A549 (cell line): ENCODE measurements around the gene RAB8A. TPM values are rescaled to one million over a fixed set of nuclear protein-coding genes. Genes with fewer than 3 reads are reported as not detected.

Experiments used
- ATAC-seq, 2 experiments: fragments of 200-7000 bp in 1 of 2; fragments of >200 bp in 1 of 2; cut with Nextera tagmentation in 1 of 2; cut with Tn5 transposase in 1 of 2; 3 replicates each; pipeline versions ENCODE4 v1.8.0 to v1.9.1; 2018 to 2020; ENCODE audit warnings: mild to moderate bottlenecking in 1 of 2, moderate library complexity in 1 of 2
- CTCF ChIA-PET: fragments of 300-600 bp; sonication (Branson Sonifier 250); formaldehyde crosslinking; extraction: SDS; loops from one replicate; lab custom pipeline; 2021; ENCODE audit warnings: antibody characterized with exemption, inconsistent platforms; lab: Yijun Ruan, JAX
- POLR2A ChIA-PET: fragments of 350-600 bp; formaldehyde crosslinking; extraction: SDS; loops from one replicate; lab custom pipeline; 2021; ENCODE audit warnings: antibody characterized with exemption, inconsistent platforms; lab: Yijun Ruan, JAX
- DNase-seq, 2 experiments: peaks; one replicate each; pipeline versions ENCODE4 v3.0.0 to v3.0.0-alpha.2; 2011 to 2016; ENCODE audit warnings: low read depth in 1 of 2, low spot score in 1 of 2
- FAIRE-seq: peaks from 2 replicates; lab custom pipeline; 2011; peaks lifted over from hg19 to GRCh38; lab: Jason Lieb, UNC
- H3K27ac ChIP-seq, 2 experiments: fragments of >200 bp; sonication (Bioruptor Twin); formaldehyde crosslinking; 3 replicates each; pipeline ENCODE4 v1.5.1; 2016 to 2017
- H3K4me1 ChIP-seq: fragments of >200 bp; sonication (Bioruptor Twin); formaldehyde crosslinking; 3 replicates; pipeline ENCODE4 v1.6.1; 2016
- H3K4me2 ChIP-seq: fragments of >200 bp; sonication (Bioruptor Twin); formaldehyde crosslinking; 3 replicates; pipeline ENCODE4 v1.6.1; 2016
- H3K4me3 ChIP-seq: fragments of >200 bp; sonication (Bioruptor Twin); formaldehyde crosslinking; 3 replicates; pipeline ENCODE4 v1.5.1; 2016
- H3K9me3 ChIP-seq: fragments of >200 bp; sonication (Bioruptor Twin); formaldehyde crosslinking; 3 replicates; pipeline ENCODE4 v1.6.1; 2016
- MAFK ChIP-seq: fragments of 450-650 bp; IDR thresholded peaks from 2 replicates; pipeline ENCODE4 v1.6.1; 2014; ENCODE audit not compliant: partially characterized antibody
- POLR2AphosphoS2 ChIP-seq: conservative IDR thresholded peaks from 2 replicates; pipeline ENCODE4 v1.6.1; 2012; ENCODE audit warnings: low read length, improper control_type of control experiment, inconsistent platforms
- WGBS: methylation state at CpG from one replicate; pipeline ENCODE4 v1.1.6; 2017; ENCODE audit errors: missing lambda C conversion rate; 5-methylcytosine and 5-hydroxymethylcytosine counted together
- polyA plus RNA-seq, 4 experiments: library from polyadenylated mRNA; depleted of rRNA in 3 of 4; stranded (reverse); fragments of >200 nt; fragmentation: RNase III in 1 of 4; extraction: RNeasy Plus Mini Kit Qiagen cat#74134 plus additional on column Dnase treatment in 1 of 4; gene quantifications; 2 replicates in 3 of 4; 3 replicates in 1 of 4; pipeline ENCODE4 v1.2.3, GENCODE V29; 2011 to 2017

RAB8A gene
- polyA plus RNA-seq, 2 of the 4 experiments (the other 2 are of a cell fraction) = 89.2 to 91.4 TPM

GRCh38 chr19:16180611-16181010, 68.9 kb downstream of the RAB8A start:
- ATAC-seq (peak in 1 of 2 experiments; percentile 28; a peak in 3 of 6 replicates), DNase-seq (peak in 1 of 2 experiments; percentile 63), FAIRE-seq (no peak)
- WGBS = 16% methylated on average over 4 of the region's 4 CpGs
- Histone ChIP-seq H3K4me2 (no peak overlapping the region), H3K4me1 (no peaks in the 10 kb centered on the region), H3K9me3 (peaks cover 6% of the 10 kb centered on the region; the same call in 2 of the 3 replicates), H3K27ac (peak overlapping the region in 1 of 2 experiments; percentile 22; a peak in 1 of 6 replicates), H3K4me3 (no peak overlapping the region)
- POLR2A ChIA-PET = interaction anchor here (0.8 kb wide), 1 partner anchor 344 kb away, joined by 5 read pairs; no protein-coding TSS in a partner anchor
- CTCF ChIA-PET = interaction anchor here (0.8 to 3.3 kb wide), 4 partner anchors 62 to 551 kb away, joined by 3 to 27 read pairs (median 8); no protein-coding TSS in a partner anchor
- TF ChIP-seq MAFK (peak; percentile 2), POLR2AphosphoS2 (no peak)

Other genes with a start within 250 kb of the RAB8A start
- 0.33 and 0.43 TPM in 2 replicates for gene CYP4F2, start 213.8 kb upstream of the RAB8A start, polyA plus RNA-seq (2011; rRNA removed)
- 0.07 to 0.13 TPM (median 0.07 TPM) in 3 replicates for gene CYP4F2, start 213.8 kb upstream of the RAB8A start, polyA plus RNA-seq (2017; fragmentation: RNase III; extraction: RNeasy Plus Mini Kit Qiagen cat#74134 plus additional on column Dnase treatment)
- 26.2 and 34.2 TPM in 2 replicates for gene CYP4F11, start 177.4 kb upstream of the RAB8A start, polyA plus RNA-seq (2011; rRNA removed)
- 3.0 to 4.6 TPM (median 4.0 TPM) in 3 replicates for gene CYP4F11, start 177.4 kb upstream of the RAB8A start, polyA plus RNA-seq (2017; fragmentation: RNase III; extraction: RNeasy Plus Mini Kit Qiagen cat#74134 plus additional on column Dnase treatment)
- not detected in 2 replicates for gene OR10H4, start 162.9 kb upstream of the RAB8A start, polyA plus RNA-seq (2011; rRNA removed)
- gene OR10H4, start 162.9 kb upstream of the RAB8A start, polyA plus RNA-seq (2017; fragmentation: RNase III; extraction: RNeasy Plus Mini Kit Qiagen cat#74134 plus additional on column Dnase treatment) = not detected in 3 replicates
- 474 and 777 TPM in 2 replicates for gene TPM4, start 35.4 kb upstream of the RAB8A start, polyA plus RNA-seq (2011; rRNA removed)
- gene TPM4, start 35.4 kb upstream of the RAB8A start, polyA plus RNA-seq (2017; fragmentation: RNase III; extraction: RNeasy Plus Mini Kit Qiagen cat#74134 plus additional on column Dnase treatment) = 610 to 921 TPM (median 860 TPM) in 3 replicates
- gene HSH2D, start 31.8 kb downstream of the RAB8A start, polyA plus RNA-seq (2011; rRNA removed) = 0.05 and 0.16 TPM in 2 replicates
- gene HSH2D, start 31.8 kb downstream of the RAB8A start, polyA plus RNA-seq (2017; fragmentation: RNase III; extraction: RNeasy Plus Mini Kit Qiagen cat#74134 plus additional on column Dnase treatment) = not detected in 3 replicates
- gene CIB3, start 61.6 kb downstream of the RAB8A start, polyA plus RNA-seq (2011; rRNA removed) = not detected in 2 replicates
- not detected in 3 replicates for gene CIB3, start 61.6 kb downstream of the RAB8A start, polyA plus RNA-seq (2017; fragmentation: RNase III; extraction: RNeasy Plus Mini Kit Qiagen cat#74134 plus additional on column Dnase treatment)
- 97.6 and 108 TPM in 2 replicates for gene FAM32A, start 73.5 kb downstream of the RAB8A start, polyA plus RNA-seq (2011; rRNA removed)
- 80.8 to 85.1 TPM (median 84.7 TPM) in 3 replicates for gene FAM32A, start 73.5 kb downstream of the RAB8A start, polyA plus RNA-seq (2017; fragmentation: RNase III; extraction: RNeasy Plus Mini Kit Qiagen cat#74134 plus additional on column Dnase treatment)
- 37.8 and 42.5 TPM in 2 replicates for gene AP1M1, start 86.0 kb downstream of the RAB8A start, polyA plus RNA-seq (2011; rRNA removed)
- gene AP1M1, start 86.0 kb downstream of the RAB8A start, polyA plus RNA-seq (2017; fragmentation: RNase III; extraction: RNeasy Plus Mini Kit Qiagen cat#74134 plus additional on column Dnase treatment) = 63.0 to 68.0 TPM (median 63.6 TPM) in 3 replicates
- 2.7 and 3.4 TPM in 2 replicates for gene KLF2, start 212.9 kb downstream of the RAB8A start, polyA plus RNA-seq (2011; rRNA removed)
- gene KLF2, start 212.9 kb downstream of the RAB8A start, polyA plus RNA-seq (2017; fragmentation: RNase III; extraction: RNeasy Plus Mini Kit Qiagen cat#74134 plus additional on column Dnase treatment) = 6.0 to 7.0 TPM (median 6.9 TPM) in 3 replicates